IMR-90 (cell line): ENCODE data around the gene ROBO1. TPM values are rescaled to one million over a fixed set of nuclear protein-coding genes. Genes with fewer than 3 reads are reported as not detected.

Experiments
- ATAC-seq: fragments of 200-7000 bp; cut with Tn5 transposase; 2 replicates; pipeline ENCODE4 v1.9.1; 2020; ENCODE audit warnings: low read depth, mild to moderate bottlenecking, moderate library complexity
- BruUV-seq: library from RNA; stranded (reverse); fragments of 400-500 nt; replicated peaks from 2 replicates; lab custom pipeline; 2021; lab: Mats Ljungman, UMichigan
- CTCF ChIA-PET: fragments of 300-600 bp; formaldehyde crosslinking; extraction: SDS; loops from one replicate; lab custom pipeline; 2021; ENCODE audit warnings: antibody characterized with exemption; lab: Yijun Ruan, JAX
- POLR2A ChIA-PET: fragments of 300-600 bp; sonication (Branson Sonifier 250); formaldehyde crosslinking; loops from one replicate; lab custom pipeline; 2022; ENCODE audit warnings: antibody characterized with exemption; ENCODE audit not compliant: unreplicated experiment; lab: Charles Lee
- DNase-seq: peaks from one replicate; pipeline ENCODE4 v3.0.0; 2013
- H2AFZ ChIP-seq: replicated peaks from 2 replicates; pipeline ENCODE3; 2013; ENCODE audit warnings: low read length, mild to moderate bottlenecking; ENCODE audit not compliant: poor library complexity
- H2AK5ac ChIP-seq: 2 replicates; pipeline ENCODE4 v1.6.1; 2013; ENCODE audit warnings: low read depth, low read length, inconsistent platforms
- H2AK9ac ChIP-seq: replicated peaks from 2 replicates; pipeline ENCODE3; 2013; ENCODE audit warnings: mild to moderate bottlenecking, low read depth, low read length, moderate library complexity; ENCODE audit not compliant: poor library complexity
- H2BK120ac ChIP-seq: 2 replicates; pipeline ENCODE4 v1.6.1; 2013; ENCODE audit warnings: low read depth, low read length, inconsistent platforms
- H2BK15ac ChIP-seq: 3 replicates; pipeline ENCODE4 v1.6.1; 2013; ENCODE audit warnings: low read depth, low read length, inconsistent platforms
- H2BK20ac ChIP-seq: 2 replicates; pipeline ENCODE4 v1.6.1; 2013; ENCODE audit warnings: low read depth, mild to moderate bottlenecking, inconsistent platforms, low read length, moderate library complexity
- H2BK5ac ChIP-seq: 2 replicates; pipeline ENCODE4 v1.6.1; 2013; ENCODE audit warnings: mild to moderate bottlenecking, low read depth, low read length, inconsistent platforms; ENCODE audit not compliant: poor library complexity, severe bottlenecking
- H3K14ac ChIP-seq: replicated peaks from 2 replicates; pipeline ENCODE4 v1.6.1; 2013; ENCODE audit warnings: low read depth, low read length, inconsistent platforms
- H3K18ac ChIP-seq: 2 replicates; pipeline ENCODE4 v1.6.1; 2013; ENCODE audit warnings: low read depth, low read length, control low read depth
- H3K23ac ChIP-seq: 2 replicates; pipeline ENCODE4 v1.6.1; 2013; ENCODE audit warnings: low read depth, low read length, inconsistent platforms
- H3K27ac ChIP-seq: 2 replicates; pipeline ENCODE4 v1.5.1; 2013; ENCODE audit warnings: mild to moderate bottlenecking, control low read depth, low read length; ENCODE audit not compliant: insufficient read depth
- H3K27me3 ChIP-seq: 2 replicates; pipeline ENCODE4 v1.6.1; 2013; ENCODE audit warnings: low read length; ENCODE audit not compliant: control insufficient read depth, insufficient read depth
- H3K36me3 ChIP-seq: 2 replicates; pipeline ENCODE4 v1.6.1; 2013; ENCODE audit warnings: low read length, mixed read lengths; ENCODE audit not compliant: control insufficient read depth, insufficient read depth
- H3K4ac ChIP-seq: 2 replicates; pipeline ENCODE4 v1.6.1; 2013; ENCODE audit warnings: low read depth, low read length, inconsistent platforms
- H3K4me1 ChIP-seq: 2 replicates; pipeline ENCODE4 v1.6.1; 2013; ENCODE audit warnings: low read length, mixed read lengths; ENCODE audit not compliant: control insufficient read depth, insufficient read depth
- H3K4me2 ChIP-seq: 2 replicates; pipeline ENCODE4 v1.6.1; 2013; ENCODE audit warnings: low read depth, mild to moderate bottlenecking, control low read depth, low read length, moderate library complexity
- H3K4me3 ChIP-seq: 2 replicates; pipeline ENCODE4 v1.5.1; 2013; ENCODE audit warnings: low read depth, mild to moderate bottlenecking, control low read depth, low read length, moderate library complexity; ENCODE audit not compliant: insufficient read depth
- H3K56ac ChIP-seq: 2 replicates; pipeline ENCODE4 v1.6.1; 2013; ENCODE audit warnings: low read length, inconsistent platforms; ENCODE audit not compliant: insufficient read depth; ENCODE audit errors: extremely low read depth
- H3K79me1 ChIP-seq, 2 experiments: 2 replicates each; pipeline ENCODE4 v1.6.1; 2013; ENCODE audit warnings: low read length in 2 of 2, inconsistent platforms in 1 of 2, low read depth in 1 of 2
- H3K9ac ChIP-seq: 2 replicates; pipeline ENCODE4 v1.6.1; 2013; ENCODE audit warnings: low read depth, low read length, control low read depth
- H3K9me1 ChIP-seq: 2 replicates; pipeline ENCODE4 v1.6.1; 2013; ENCODE audit warnings: low read length, inconsistent platforms; ENCODE audit not compliant: insufficient read depth
- H3K9me3 ChIP-seq: 2 replicates; pipeline ENCODE4 v1.6.1; 2013; ENCODE audit warnings: low read length; ENCODE audit not compliant: control insufficient read depth, insufficient read depth
- H4K20me1 ChIP-seq: 2 replicates; pipeline ENCODE4 v1.6.1; 2013; ENCODE audit warnings: low read length, inconsistent platforms; ENCODE audit not compliant: insufficient read depth
- H4K5ac ChIP-seq: 2 replicates; pipeline ENCODE4 v1.6.1; 2013; ENCODE audit warnings: mild to moderate bottlenecking, low read depth, low read length, control low read depth
- H4K8ac ChIP-seq, 2 experiments: 2 replicates each; pipeline ENCODE4 v1.6.1; 2013; ENCODE audit warnings: low read depth in 2 of 2, low read length in 2 of 2, control low read depth in 1 of 2, inconsistent platforms in 1 of 2
- H4K91ac ChIP-seq: 2 replicates; pipeline ENCODE4 v1.6.1; 2013; ENCODE audit warnings: low read depth, low read length, inconsistent platforms; ENCODE audit not compliant: insufficient read depth
- BHLHE40 ChIP-seq: fragments of 150-350 bp; IDR thresholded peaks from 2 replicates; pipeline ENCODE4 v1.6.1; 2016; ENCODE audit warnings: mild to moderate bottlenecking, low read depth, low read length
- CEBPB ChIP-seq: IDR thresholded peaks from 2 replicates; pipeline ENCODE4 v1.6.1; 2012; ENCODE audit warnings: low read depth, low read length, improper control_type of control experiment
- CHD1 ChIP-seq: IDR thresholded peaks from 2 replicates; pipeline ENCODE4 v1.6.1; 2012; ENCODE audit warnings: low read depth, low read length, improper control_type of control experiment
- FOS ChIP-seq: fragments of 150-350 bp; IDR thresholded peaks from 2 replicates; pipeline ENCODE4 v1.6.1; 2016; ENCODE audit warnings: low read depth, low read length
- MAFK ChIP-seq: IDR thresholded peaks from 2 replicates; pipeline ENCODE4 v1.6.1; 2012; ENCODE audit warnings: low read depth, low read length, improper control_type of control experiment
- MAZ ChIP-seq: IDR thresholded peaks from 2 replicates; pipeline ENCODE4 v1.6.1; 2012; ENCODE audit warnings: low read depth, mild to moderate bottlenecking, low read length, improper control_type of control experiment, moderate library complexity, borderline replicate concordance
- MXI1 ChIP-seq: IDR thresholded peaks from 2 replicates; pipeline ENCODE4 v1.6.1; 2012; ENCODE audit warnings: low read depth, mild to moderate bottlenecking, low read length, moderate library complexity, borderline replicate concordance
- NFE2L2 ChIP-seq: fragments of 150-350 bp; IDR thresholded peaks from 2 replicates; pipeline ENCODE4 v1.6.1; 2016; ENCODE audit warnings: low read depth, mild to moderate bottlenecking, low read length
- POLR2A ChIP-seq: IDR thresholded peaks from 2 replicates; pipeline ENCODE4 v1.6.1; 2012; ENCODE audit warnings: mild to moderate bottlenecking, low read depth, low read length
- RAD21 ChIP-seq: IDR thresholded peaks from 2 replicates; pipeline ENCODE4 v1.6.1; 2012; ENCODE audit warnings: low read length, improper control_type of control experiment
- RCOR1 ChIP-seq: IDR thresholded peaks from 2 replicates; pipeline ENCODE4 v1.6.1; 2012; ENCODE audit warnings: mild to moderate bottlenecking, low read length, improper control_type of control experiment; ENCODE audit not compliant: insufficient replicate concordance
- RFX5 ChIP-seq: IDR thresholded peaks from 2 replicates; pipeline ENCODE4 v1.8.0; 2012; ENCODE audit warnings: low read depth, mild to moderate bottlenecking, low read length, moderate library complexity
- SMC3 ChIP-seq: fragments of 150-350 bp; IDR thresholded peaks from 2 replicates; pipeline ENCODE4 v1.6.1; 2016; ENCODE audit warnings: low read depth, mild to moderate bottlenecking, antibody characterized with exemption, low read length, moderate library complexity
- WGBS, 2 experiments: methylation state at CpG; one replicate each; pipeline versions ENCODE4 v1.1.5 to v1.1.7; 2013; ENCODE audit warnings: missing lambda C conversion rate in 2 of 2; ENCODE audit not compliant: insufficient read length in 1 of 2; ENCODE audit errors: extremely low coverage in 2 of 2; 5-methylcytosine and 5-hydroxymethylcytosine counted together
- dilution Hi-C: fragments of 300-500 bp; cut with HindIII; formaldehyde crosslinking; loops from one replicate; pipeline ENCODE4 v1.14.3; 2018; ENCODE audit warnings: low sequenced_read_pairs; ENCODE audit not compliant: unreplicated experiment
- in situ Hi-C: fragments of 300-500 bp; cut with MboI; formaldehyde crosslinking; loops from 3 replicates; pipeline ENCODE4 v1.14.3; 2019; ENCODE audit warnings: low sequenced_read_pairs, inconsistent platforms, mixed read lengths
- intact Hi-C: fragments of 100-400 bp; cut with micrococcal nuclease; formaldehyde crosslinking; loops from 2 replicates; pipeline ENCODE4 v1.10.0; 2022
- polyA plus RNA-seq, 3 experiments: library from polyadenylated mRNA; depleted of rRNA; stranded (reverse); fragments of >200 nt; gene quantifications; 2 replicates each; pipeline ENCODE4 v1.2.3, GENCODE V29; 2012; ENCODE audit warnings: low replicate concordance in 1 of 3
- total RNA-seq: library from RNA; depleted of rRNA; stranded (reverse); fragments of >200 nt; gene quantifications from 2 replicates; pipeline ENCODE4 v1.2.3, GENCODE V29; 2012
- TF ChIP-seq, protein P1 (sequence below): fragments of 150-350 bp; IDR thresholded peaks from 2 replicates; pipeline ENCODE4 v1.6.1; 2017; ENCODE audit warnings: mild to moderate bottlenecking, antibody characterized with exemption, low read length, low read depth
- TF ChIP-seq, protein P2 (sequence below): conservative IDR thresholded peaks from 2 replicates; pipeline ENCODE4 v1.5.1; 2012; ENCODE audit warnings: mild to moderate bottlenecking, low read depth, low read length, improper control_type of control experiment
- TF ChIP-seq, protein P3 (sequence below): fragments of 150-350 bp; IDR thresholded peaks from 2 replicates; pipeline ENCODE4 v1.6.1; 2016; ENCODE audit warnings: low read depth, mild to moderate bottlenecking, low read length, moderate library complexity, borderline replicate concordance

The ROBO1 gene
- total and polyA plus RNA-seq, 2 of the 4 experiments (the other 2 are of a cell fraction), result 24.1 to 53.9 TPM

DNA sequence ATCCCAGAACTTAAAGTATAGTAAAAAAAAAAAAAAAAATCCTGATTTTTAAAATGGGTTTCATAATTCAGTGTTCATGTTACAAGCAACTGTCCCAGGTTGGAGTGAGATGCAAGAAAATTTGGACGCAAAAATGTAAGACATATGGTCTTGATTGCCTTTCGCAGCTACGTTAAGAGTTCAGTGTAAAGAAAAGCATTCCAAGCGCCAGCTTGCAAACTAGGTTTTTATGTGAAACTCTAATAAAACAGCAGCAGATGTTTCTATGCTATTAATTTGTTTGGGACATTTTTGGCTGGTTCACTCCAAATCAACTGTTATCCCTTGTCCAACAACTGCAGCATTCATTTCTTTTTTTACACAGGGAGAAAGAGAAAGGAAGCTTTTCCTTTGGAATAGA lies 957.8 kb downstream of the ROBO1 start:
- Histone ChIP-seq H4K5ac (no peak overlapping the region), H4K20me1 (no peaks in the 10 kb centered on the region), H2BK5ac (no peak overlapping the region), H3K4me2 (no peak overlapping the region), H2AK5ac (no peak overlapping the region), H4K91ac (no peak overlapping the region), H2AFZ (no peak overlapping the region), H3K36me3 (no peaks in the 10 kb centered on the region), H3K27me3 (no peaks in the 10 kb centered on the region), H2BK15ac (no peak overlapping the region), H4K8ac (no peak overlapping the region), H3K4me1 (no peaks in the 10 kb centered on the region), H3K18ac (no peak overlapping the region), H2BK20ac (no peak overlapping the region), H3K9me3 (no peaks in the 10 kb centered on the region), H3K4me3 (no peak overlapping the region), H2BK120ac (no peak overlapping the region), H3K79me1 (peaks cover 5 to 6% of the 10 kb centered on the region in 2 experiments; a peak in 3 of 4 replicates), H3K23ac (no peak overlapping the region), H3K56ac (no peak overlapping the region), H2AK9ac (no peak overlapping the region), H3K9me1 (no peaks in the 10 kb centered on the region), H3K4ac (no peak overlapping the region), H3K27ac (no peak overlapping the region), H3K9ac (no peak overlapping the region), H3K14ac (no peak overlapping the region)
- dilution Hi-C loops, result no loop called here
- no CpG with 5 or more reads among the region's 4 CpGs for WGBS, 2 experiments
- in situ Hi-C loops, result no loop called here
- TF ChIP-seq MAFK (no peak), CHD1 (no peak), CEBPB (no peak), MXI1 (no peak), NFE2L2 (no peak), MAZ (no peak), POLR2A (no peak), RAD21 (no peak), RCOR1 (no peak), SMC3 (no peak), FOS (no peak), RFX5 (no peak), BHLHE40 (no peak)
- TF ChIP-seq, protein P1, sequence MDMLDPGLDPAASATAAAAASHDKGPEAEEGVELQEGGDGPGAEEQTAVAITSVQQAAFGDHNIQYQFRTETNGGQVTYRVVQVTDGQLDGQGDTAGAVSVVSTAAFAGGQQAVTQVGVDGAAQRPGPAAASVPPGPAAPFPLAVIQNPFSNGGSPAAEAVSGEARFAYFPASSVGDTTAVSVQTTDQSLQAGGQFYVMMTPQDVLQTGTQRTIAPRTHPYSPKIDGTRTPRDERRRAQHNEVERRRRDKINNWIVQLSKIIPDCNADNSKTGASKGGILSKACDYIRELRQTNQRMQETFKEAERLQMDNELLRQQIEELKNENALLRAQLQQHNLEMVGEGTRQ, result no peak
- TF ChIP-seq, protein P2, sequence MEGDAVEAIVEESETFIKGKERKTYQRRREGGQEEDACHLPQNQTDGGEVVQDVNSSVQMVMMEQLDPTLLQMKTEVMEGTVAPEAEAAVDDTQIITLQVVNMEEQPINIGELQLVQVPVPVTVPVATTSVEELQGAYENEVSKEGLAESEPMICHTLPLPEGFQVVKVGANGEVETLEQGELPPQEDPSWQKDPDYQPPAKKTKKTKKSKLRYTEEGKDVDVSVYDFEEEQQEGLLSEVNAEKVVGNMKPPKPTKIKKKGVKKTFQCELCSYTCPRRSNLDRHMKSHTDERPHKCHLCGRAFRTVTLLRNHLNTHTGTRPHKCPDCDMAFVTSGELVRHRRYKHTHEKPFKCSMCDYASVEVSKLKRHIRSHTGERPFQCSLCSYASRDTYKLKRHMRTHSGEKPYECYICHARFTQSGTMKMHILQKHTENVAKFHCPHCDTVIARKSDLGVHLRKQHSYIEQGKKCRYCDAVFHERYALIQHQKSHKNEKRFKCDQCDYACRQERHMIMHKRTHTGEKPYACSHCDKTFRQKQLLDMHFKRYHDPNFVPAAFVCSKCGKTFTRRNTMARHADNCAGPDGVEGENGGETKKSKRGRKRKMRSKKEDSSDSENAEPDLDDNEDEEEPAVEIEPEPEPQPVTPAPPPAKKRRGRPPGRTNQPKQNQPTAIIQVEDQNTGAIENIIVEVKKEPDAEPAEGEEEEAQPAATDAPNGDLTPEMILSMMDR, result no peak
- TF ChIP-seq, protein P3, sequence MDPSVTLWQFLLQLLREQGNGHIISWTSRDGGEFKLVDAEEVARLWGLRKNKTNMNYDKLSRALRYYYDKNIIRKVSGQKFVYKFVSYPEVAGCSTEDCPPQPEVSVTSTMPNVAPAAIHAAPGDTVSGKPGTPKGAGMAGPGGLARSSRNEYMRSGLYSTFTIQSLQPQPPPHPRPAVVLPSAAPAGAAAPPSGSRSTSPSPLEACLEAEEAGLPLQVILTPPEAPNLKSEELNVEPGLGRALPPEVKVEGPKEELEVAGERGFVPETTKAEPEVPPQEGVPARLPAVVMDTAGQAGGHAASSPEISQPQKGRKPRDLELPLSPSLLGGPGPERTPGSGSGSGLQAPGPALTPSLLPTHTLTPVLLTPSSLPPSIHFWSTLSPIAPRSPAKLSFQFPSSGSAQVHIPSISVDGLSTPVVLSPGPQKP, result no peak
- POLR2A ChIA-PET, result no interaction called here
- intact Hi-C loops, result no loop called here
- DNase-seq (no peak), ATAC-seq (no peak)
- no TSS peak for BruUV-seq
- CTCF ChIA-PET, result no interaction called here
